Lower leg skin (tissue), 4 donors: ENCODE data around the gene LASP1NB.
"Not testable (repeated sequence)": the region's sequence is repeated elsewhere in the genome, so short reads cannot be mapped to it uniquely, and the experiment has no call there.

Experiments
- DNase-seq, 2 donors: peaks; one replicate each; pipeline ENCODE4 v3.0.0-alpha.2; 2019; ENCODE audit warnings: low spot score in 2 of 2
- H3K4me3 ChIP-seq: fragments of 200-600 bp; sonication (generic); 2 replicates; pipeline ENCODE4 v1.5.1; 2017; ENCODE audit warnings: mild to moderate bottlenecking, low read depth; ENCODE audit not compliant: poor library complexity, severe bottlenecking
- CTCF ChIP-seq, 3 donors: fragments of 450-650 bp; IDR thresholded peaks; one replicate each; pipeline ENCODE4 v1.5.1; 2016; ENCODE audit warnings: antibody characterized with exemption in 3 of 3, mild to moderate bottlenecking in 3 of 3, moderate library complexity in 2 of 3
- POLR2A ChIP-seq, 2 donors: fragments of 450-650 bp; IDR thresholded peaks; one replicate each; pipeline ENCODE4 v1.6.1; 2016 to 2017; ENCODE audit warnings: antibody characterized with exemption in 2 of 2, mild to moderate bottlenecking in 1 of 2, moderate library complexity in 1 of 2
- WGBS, 2 donors: methylation state at CpG; one replicate each; pipeline ENCODE4 v1.1.5; 2018; 5-methylcytosine and 5-hydroxymethylcytosine counted together
- intact Hi-C: fragments of 100-400 bp; cut with DNase I; formaldehyde crosslinking; loops from one replicate; pipeline ENCODE4 v1.15.0; 2023; ENCODE audit warnings: low total_unique reads

LASP1NB gene

DNA sequence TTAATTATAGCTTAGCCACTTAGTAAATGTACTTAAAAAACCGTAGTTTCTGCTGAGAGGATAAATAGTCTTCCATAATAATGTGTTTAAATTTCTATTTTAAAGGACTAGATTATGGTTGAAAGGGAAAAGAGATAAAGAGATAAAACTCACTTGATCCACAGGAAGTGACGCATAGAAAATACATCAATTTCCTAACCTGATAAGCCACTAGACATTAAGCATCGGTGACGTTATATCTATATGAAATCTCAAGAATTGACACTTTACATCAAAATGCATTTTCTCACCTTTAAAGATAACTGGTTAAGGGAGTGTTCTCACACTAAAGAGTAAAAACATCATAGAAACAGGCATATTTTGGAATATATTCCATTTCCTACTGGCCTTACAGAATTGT is 36.0 kb downstream of the LASP1NB start:
- intact Hi-C loops = no loop called here
- WGBS, 2 donors = 73 to 77% methylated on average over 4 of the region's 4 CpGs

DNA sequence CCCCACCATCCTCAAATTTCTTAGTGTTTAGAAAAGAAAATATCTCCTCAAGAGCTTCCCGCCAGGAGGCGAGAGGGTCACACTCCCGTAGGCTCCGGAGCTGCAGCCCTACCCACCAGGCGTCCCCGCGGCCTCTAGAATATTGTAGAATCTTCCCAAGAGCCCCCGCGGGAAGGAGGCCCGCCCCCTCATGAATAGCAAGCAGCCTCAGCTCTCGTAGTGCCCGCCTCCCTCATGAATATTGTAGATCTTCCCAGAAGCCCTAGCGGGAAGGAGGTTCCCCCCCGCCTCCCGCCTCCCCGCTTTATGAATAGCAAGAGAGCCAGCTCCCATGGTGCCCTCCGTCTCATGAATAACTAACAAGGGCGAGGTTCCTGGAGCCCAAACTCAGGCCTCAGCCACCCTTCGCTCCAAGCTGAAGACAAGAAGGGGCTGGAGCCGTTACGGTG is 41.9 kb downstream of the LASP1NB start, which contains the start of gene FBXO47:
FBXO47 (minus strand) TSS at position 114 of the 449 bp plus-strand sequence. CDS start 4,378 bp downstream, outside the sequence.
- WGBS, 2 donors = 16 to 19% methylated on average over 21 of the region's 21 CpGs

More for the DNA sequence above, 36.0 kb downstream of the LASP1NB start:
- H3K4me3 ChIP-seq = no peak overlapping the region
- TF ChIP-seq CTCF (IDR thresholded peaks at IDR 0.05) (no peak), POLR2A (IDR thresholded peaks at IDR 0.05) (no peak)
- DNase-seq = no peak

GRCh38 chr17:38969281-38969680 is 43.9 kb downstream of the LASP1NB start:
- intact Hi-C loops = no loop called here
- WGBS, 2 donors = 61 to 88% methylated on average over 4 of the region's 4 CpGs
- no peak overlapping the region for H3K4me3 ChIP-seq
- no peak for TF ChIP-seq POLR2A (IDR thresholded peaks at IDR 0.05)
- TF ChIP-seq CTCF (IDR thresholded peaks at IDR 0.05) = no peak
- no peak for DNase-seq

More for the DNA sequence above, 41.9 kb downstream of the LASP1NB start, which contains the start of gene FBXO47:
- intact Hi-C loops = no loop called here
- peak; percentile 91 to 97 for DNase-seq
- TF ChIP-seq POLR2A (IDR thresholded peaks at IDR 0.05) = no peak
- no peak for TF ChIP-seq CTCF (IDR thresholded peaks at IDR 0.05)
- no peak within 1 kb of the TSS for H3K4me3 ChIP-seq

DNA sequence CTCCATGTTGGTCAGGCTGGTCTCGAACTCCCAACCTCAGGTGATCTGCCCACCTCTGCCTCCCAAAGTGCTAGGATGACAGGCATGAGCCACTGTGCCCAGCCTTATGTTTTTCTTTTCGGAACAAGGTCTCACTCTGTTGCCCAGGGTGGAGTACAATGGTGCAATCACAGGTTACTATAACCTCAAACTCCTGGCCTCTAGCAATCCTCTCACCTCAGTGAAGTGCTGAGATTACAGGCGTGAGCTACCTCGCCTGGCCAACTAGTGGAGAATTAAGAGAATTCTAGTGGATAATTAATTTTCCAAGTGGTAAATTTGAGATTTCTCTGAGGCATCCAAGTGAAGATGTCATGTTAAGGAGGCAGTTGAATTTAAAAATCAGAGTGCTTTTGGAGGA is 44.7 kb downstream of the LASP1NB start:
- TF ChIP-seq POLR2A (IDR thresholded peaks at IDR 0.05) (no peak), CTCF (IDR thresholded peaks at IDR 0.05) (no peak)
- 60 to 63% methylated on average over 4 of the region's 4 CpGs for WGBS, 2 donors
- intact Hi-C loops = no loop called here
- no peak for DNase-seq
- no peak overlapping the region for H3K4me3 ChIP-seq

DNA sequence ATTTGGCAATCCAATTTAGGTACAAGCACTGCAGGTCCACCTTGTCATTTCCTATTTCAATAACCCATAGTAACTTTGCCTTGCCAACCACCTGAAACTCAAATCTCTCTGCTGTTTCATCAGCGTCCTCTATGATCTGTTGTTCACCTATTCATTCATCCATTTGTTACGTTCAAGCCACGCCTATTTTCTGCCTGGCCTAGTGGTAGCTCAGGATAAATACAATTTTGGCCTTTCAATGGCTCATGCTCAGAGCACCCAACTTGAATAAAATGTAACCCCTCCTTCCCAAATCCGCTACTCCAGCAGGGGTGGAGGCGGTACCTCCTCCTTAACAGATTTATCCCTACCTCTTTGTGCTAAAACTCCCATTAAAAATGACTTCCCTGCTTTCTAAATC is 45.4 kb downstream of the LASP1NB start:
- no peak overlapping the region for H3K4me3 ChIP-seq
- WGBS, 2 donors = 79 to 83% methylated on average over 5 of the region's 5 CpGs
- DNase-seq = no peak
- intact Hi-C loops = no loop called here
- TF ChIP-seq POLR2A (IDR thresholded peaks at IDR 0.05) (no peak), CTCF (IDR thresholded peaks at IDR 0.05) (no peak)

DNA sequence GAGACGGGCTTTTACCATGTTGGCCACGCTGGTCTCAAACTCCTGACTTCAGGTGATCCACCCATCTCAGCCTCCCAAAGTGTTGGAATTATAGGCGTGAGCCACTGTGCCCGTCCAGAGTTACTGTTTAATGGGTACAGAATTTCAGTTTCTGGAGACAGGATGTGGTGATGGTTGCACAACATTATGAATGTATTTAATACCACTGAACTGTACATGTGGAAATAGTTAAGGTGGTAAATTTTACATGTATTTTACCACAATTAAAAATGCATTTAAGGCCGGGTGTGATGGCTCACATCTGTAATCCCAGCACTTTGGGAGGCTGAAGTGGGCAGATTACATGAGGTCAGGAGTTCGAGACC is 50.8 kb downstream of the LASP1NB start:
- H3K4me3 ChIP-seq, intact Hi-C loops, DNase-seq: not testable (repeated sequence)
- WGBS, 2 donors = 60 to 73% methylated on average over 6 of the region's 6 CpGs
